Heart left ventricle (tissue), 13 donors: ENCODE measurements around the gene SDC4.

Experiments
- CTCF ChIP-seq, 12 donors: fragments of 200-600 bp; sonication (generic) in 4 of 12; IDR thresholded peaks; one replicate each; pipeline versions ENCODE4 v1.5.0 to v1.8.0; 2018 to 2022; ENCODE audit warnings: antibody characterized with exemption in 12 of 12, mild to moderate bottlenecking in 5 of 12
- POLR2A ChIP-seq, 2 donors: fragments of 450-650 bp; IDR thresholded peaks; one replicate each; pipeline ENCODE4 v1.6.1; 2017; ENCODE audit warnings: antibody characterized with exemption in 2 of 2, mild to moderate bottlenecking in 2 of 2, moderate library complexity in 2 of 2
- donor health status: ischemic (EF 13 %, LVEDD 7.1; RV severe dilation, severe dysfunction).
- donor health status: DM: no; HTN: yes; CAD: no.
- donor health status: DM: no; HTN: no; CAD: no.
- donor health status: ischemic (EF 25% LVEDD 6.9; RV normal size, moderate dysfunction).
- donor health status: ischemic (EF 25% LVEDD 5.7; RV mildly dilated, moderate dysfunction).
- donor health status: ischemic (EF 35%, LVEDD 5.7; RV mildly dilated, moderate dysfunction).
- donor health status: nonischemic (EF 11% LVEDD 7.7; RV severe dilation, severe dysfunction).
- donor health status: DM: yes; HTN: yes; CAD: no.
- donor health status: PGD.
- donor health status: ischemic (EF 29% LVEDD 5.4; RV normal size, mild dysfunction).
- donor health status: nonischemic (EF 23%, LVEDD 6.1; RV moderate dilation, normal function).

GRCh38 chr20:45311589-45312211 lies 36.5 kb downstream of the SDC4 start:
- TF ChIP-seq CTCF (IDR thresholded peaks at IDR 0.05) (peak; percentile 52 to 75 (median 65)), POLR2A (IDR thresholded peaks at IDR 0.05) (no peak)
